GM23338 (cell line): ENCODE data around the gene ERLEC1. TPM values are rescaled to one million over a fixed set of nuclear protein-coding genes. Genes with fewer than 3 reads are reported as not detected.

Source experiments
- ATAC-seq: fragments of 200-7000 bp; cut with Tn5 transposase; 3 replicates; pipeline ENCODE4 v1.9.1; 2020
- DNase-seq: peaks from one replicate; pipeline ENCODE4 v3.0.0-alpha.2; 2015; ENCODE audit warnings: low spot score
- H2AFZ ChIP-seq: fragments of 200-600 bp; sonication (generic); 2 replicates; pipeline ENCODE4 v1.8.0; 2016; ENCODE audit warnings: antibody characterized with exemption, mild to moderate bottlenecking, moderate library complexity
- H3F3A ChIP-seq: fragments of 200-600 bp; sonication (generic); replicated peaks from 2 replicates; pipeline ENCODE4 v1.8.0; 2017; ENCODE audit warnings: antibody characterized with exemption, mixed run types, low read depth
- H3K27ac ChIP-seq: fragments of 200-600 bp; sonication (generic); 2 replicates; pipeline ENCODE4 v1.6.1; 2016; ENCODE audit warnings: low read depth
- H3K27me3 ChIP-seq: fragments of 200-600 bp; sonication (generic); 2 replicates; pipeline ENCODE4 v1.8.0; 2016; ENCODE audit warnings: mild to moderate bottlenecking, mixed run types, moderate library complexity; ENCODE audit not compliant: insufficient read depth
- H3K36me3 ChIP-seq: fragments of 200-600 bp; sonication (generic); 2 replicates; pipeline ENCODE4 v1.8.0; 2016; ENCODE audit warnings: mild to moderate bottlenecking; ENCODE audit not compliant: insufficient read depth
- H3K4me1 ChIP-seq: fragments of 200-600 bp; sonication (generic); 2 replicates; pipeline ENCODE4 v1.8.0; 2016; ENCODE audit warnings: mild to moderate bottlenecking, moderate library complexity; ENCODE audit not compliant: insufficient read depth
- H3K4me2 ChIP-seq: fragments of 200-600 bp; sonication (generic); 2 replicates; pipeline ENCODE4 v1.7.1; 2017; ENCODE audit warnings: mixed run types
- H3K4me3 ChIP-seq: fragments of 200-600 bp; sonication (generic); 2 replicates; pipeline ENCODE4 v1.6.1; 2016; ENCODE audit warnings: mixed run types
- H3K79me2 ChIP-seq: fragments of 200-600 bp; sonication (generic); replicated peaks from 2 replicates; pipeline ENCODE4 v1.8.0; 2017; ENCODE audit warnings: mild to moderate bottlenecking; ENCODE audit not compliant: insufficient read depth
- H3K9me2 ChIP-seq: fragments of 200-600 bp; sonication (generic); 2 replicates; pipeline ENCODE4 v1.8.0; 2017; ENCODE audit not compliant: insufficient read depth
- H4K20me1 ChIP-seq: fragments of 200-600 bp; sonication (generic); replicated peaks from 2 replicates; pipeline ENCODE4 v1.8.0; 2017; ENCODE audit warnings: mild to moderate bottlenecking; ENCODE audit not compliant: insufficient read depth
- H3K27ac Mint-ChIP-seq: 2 replicates; pipeline ENCODE4 v1.8.0; 2020; ENCODE audit warnings: inconsistent platforms, mild to moderate bottlenecking, moderate library complexity, mixed read lengths
- H3K27me3 Mint-ChIP-seq: 3 replicates; pipeline ENCODE4 v1.8.0; 2022; ENCODE audit warnings: low read depth, mild to moderate bottlenecking, moderate library complexity, mixed read lengths, inconsistent platforms; ENCODE audit not compliant: insufficient read depth, poor library complexity
- H3K36me3 Mint-ChIP-seq: 3 replicates; pipeline ENCODE4 v1.8.0; 2021; ENCODE audit warnings: low read depth, mild to moderate bottlenecking, inconsistent platforms, moderate library complexity, mixed read lengths
- H3K4me1 Mint-ChIP-seq: 3 replicates; pipeline ENCODE4 v1.8.0; 2020; ENCODE audit warnings: mild to moderate bottlenecking, inconsistent platforms, mixed read lengths
- H3K4me3 Mint-ChIP-seq: 3 replicates; pipeline ENCODE4 v1.8.0; 2021; ENCODE audit warnings: moderate library complexity, mild to moderate bottlenecking, inconsistent platforms, mixed read lengths
- H3K9me3 Mint-ChIP-seq: 3 replicates; pipeline ENCODE4 v1.8.0; 2020; ENCODE audit warnings: moderate library complexity, mild to moderate bottlenecking, inconsistent platforms, mixed read lengths
- CREB1 ChIP-seq: fragments of 250-450 bp; sonication (Bioruptor Pico); IDR thresholded peaks from 2 replicates; pipeline ENCODE4 v1.5.0; 2020; ENCODE audit warnings: low read depth, mild to moderate bottlenecking, moderate library complexity
- CTCF ChIP-seq, 2 experiments: fragments of 200-600 bp in 1 of 2; sonication (generic) in 1 of 2; conservative IDR thresholded peaks; 2 replicates each; pipeline versions ENCODE4 v1.5.1 to v1.6.1; 2016 to 2017; ENCODE audit warnings: antibody characterized with exemption in 2 of 2, low read depth in 2 of 2, mild to moderate bottlenecking in 2 of 2, moderate library complexity in 1 of 2
- ETS1 ChIP-seq: IDR thresholded peaks from 2 replicates; pipeline ENCODE4 v1.6.1; 2016; ENCODE audit warnings: antibody characterized with exemption
- EZH2 ChIP-seq: fragments of 200-600 bp; sonication (generic); IDR thresholded peaks from one replicate; pipeline ENCODE4 v1.8.0; 2017; ENCODE audit warnings: antibody characterized with exemption, mild to moderate bottlenecking, low read depth; ENCODE audit not compliant: unreplicated experiment
- EZH2phosphoT487 ChIP-seq: fragments of 200-600 bp; sonication (generic); IDR thresholded peaks from one replicate; pipeline ENCODE4 v1.8.1; 2018; ENCODE audit warnings: antibody characterized with exemption; ENCODE audit not compliant: unreplicated experiment
- JUNB ChIP-seq: IDR thresholded peaks from one replicate; pipeline ENCODE4 v1.6.1; 2016; ENCODE audit warnings: antibody characterized with exemption; ENCODE audit not compliant: unreplicated experiment
- POLR2AphosphoS5 ChIP-seq: IDR thresholded peaks from 2 replicates; pipeline ENCODE4 v1.6.1; 2016; ENCODE audit warnings: antibody characterized with exemption, low read depth
- REST ChIP-seq: IDR thresholded peaks from one replicate; pipeline ENCODE4 v1.6.1; 2018; ENCODE audit warnings: antibody characterized with exemption; ENCODE audit not compliant: unreplicated experiment
- STAT1 ChIP-seq: IDR thresholded peaks from one replicate; pipeline ENCODE4 v1.6.1; 2016; ENCODE audit warnings: antibody characterized with exemption; ENCODE audit not compliant: unreplicated experiment
- ZNF114 ChIP-seq: fragments of 250-450 bp; sonication (Bioruptor Pico); IDR thresholded peaks from 2 replicates; pipeline ENCODE4 v1.5.0; 2020; ENCODE audit warnings: mild to moderate bottlenecking, moderate library complexity
- ZNF331 ChIP-seq: fragments of 250-450 bp; sonication (Bioruptor Pico); IDR thresholded peaks from 2 replicates; pipeline ENCODE4 v1.5.0; 2020; ENCODE audit warnings: low read depth, mild to moderate bottlenecking, moderate library complexity
- polyA plus RNA-seq: library from polyadenylated mRNA; unstranded; fragments of >200 nt; fragmentation: Nextera tagmentation; extraction: Ambion mirVana; gene quantifications from 2 replicates; pipeline ENCODE4 v1.2.1, GENCODE V29; 2016
- total RNA-seq: library from RNA; depleted of rRNA; stranded (reverse); fragments of >200 nt; shearing (Covaris generic); gene quantifications from 2 replicates; pipeline ENCODE4 v1.2.3, GENCODE V29; 2014

Gene ERLEC1
- total and polyA plus RNA-seq, 2 experiments from 2014 or later, result 35.0 to 41.2 TPM

GRCh38 chr2:53865962-53866361 lies 79.1 kb downstream of the ERLEC1 start (continued):
- no peak for TF ChIP-seq EZH2phosphoT487
- no peak for TF ChIP-seq ZNF331
- TF ChIP-seq JUNB, result no peak
- no peak for TF ChIP-seq ZNF114 (CRISPR knock-in tag)
- no peak for TF ChIP-seq REST
- no peak for TF ChIP-seq STAT1

GRCh38 chr2:53867169-53867568 lies 80.3 kb downstream of the ERLEC1 start:
- Histone ChIP-seq H3F3A (no peaks in the 10 kb centered on the region; the same call in 1 of the 2 replicates), H3K36me3 (peaks cover 29% of the 10 kb centered on the region; the same call in 1 of the 2 replicates), H3K9me2 (no peaks in the 10 kb centered on the region), H3K4me3 (no peak overlapping the region), H3K27ac (no peak overlapping the region), H3K4me1 (no peaks in the 10 kb centered on the region), H3K27me3 (no peaks in the 10 kb centered on the region), H2AFZ (no peak overlapping the region), H3K4me2 (no peak overlapping the region), H4K20me1 (no peaks in the 10 kb centered on the region), H3K79me2 (no peaks in the 10 kb centered on the region; the same call in 1 of the 2 replicates)
- peaks cover 41% of the 10 kb centered on the region for H3K36me3 Mint-ChIP-seq
- H3K4me1 Mint-ChIP-seq, result 0 out of 3 replicates have a peak, but pooled peaks cover 2% of the 10 kb centered on the region
- no peak overlapping the region for H3K4me3 Mint-ChIP-seq
- H3K27me3 Mint-ChIP-seq, result no peaks in the 10 kb centered on the region
- ATAC-seq (no peak), DNase-seq (no peak)
- H3K9me3 Mint-ChIP-seq, result no peaks in the 10 kb centered on the region
- no peak overlapping the region for H3K27ac Mint-ChIP-seq
- TF ChIP-seq ZNF331, result no peak
- TF ChIP-seq CTCF (conservative IDR thresholded peaks at IDR 0.05; ENCODE audit: low read depth in 2 of 2), result no peak
- TF ChIP-seq JUNB, result no peak
- TF ChIP-seq EZH2phosphoT487, result no peak
- no peak for TF ChIP-seq STAT1
- TF ChIP-seq ETS1, result no peak
- TF ChIP-seq EZH2, result no peak
- no peak for TF ChIP-seq POLR2AphosphoS5
- TF ChIP-seq ZNF114 (CRISPR knock-in tag), result no peak
- TF ChIP-seq CREB1 (CRISPR knock-in tag), result no peak
- no peak for TF ChIP-seq REST
